ENCODE results near the gene ACHE.

Gene ACHE

GRCh38 chr7:100840470-100841100, 55.1 kb downstream of the ACHE start:
- no peak for DNase-seq (ENCODE audit: low read depth)
- TF ChIP-seq CTCF (IDR thresholded peaks at IDR 0.05; ENCODE audit: low read length, missing control alignments), result no peak
- H3K4me3 ChIP-seq (replicated peaks; ENCODE audit: low read depth, low read length), result no peak overlapping the region

Measured in fibroblast of pulmonary artery (primary cell).